GDM1 (cell line): ENCODE measurements around the gene MRGPRF.

ENCODE experiments used
- DNase-seq: peaks from one replicate; lab custom pipeline; 2025; lab: John Stamatoyannopoulos, UW

The MRGPRF gene

GRCh38 chr11:69050592-69051380 is 37.7 kb upstream of the MRGPRF start:
- DNase-seq = no peak

- DNase-seq = peak; percentile 37
Observed at GRCh38 chr11:69049490-69049867, 36.4 kb upstream of the MRGPRF start.

- peak; percentile 89 for DNase-seq
Observed at GRCh38 chr11:69048694-69049489, 35.8 kb upstream of the MRGPRF start, which contains the start of gene TPCN2. Gene TPCN2 (plus strand): TSS chr11:69048932. CDS start chr11:69048998, 66 bp downstream.

GRCh38 chr11:69048031-69048693 is 35.1 kb upstream of the MRGPRF start:
- DNase-seq = no peak

- DNase-seq = no peak
Observed at GRCh38 chr11:69044111-69045013, 31.3 kb upstream of the MRGPRF start.

- DNase-seq = no peak
Observed at GRCh38 chr11:69041516-69041915, 28.5 kb upstream of the MRGPRF start.

GRCh38 chr11:69040581-69041260 is 27.7 kb upstream of the MRGPRF start:
- no peak for DNase-seq

- no peak for DNase-seq
Observed at GRCh38 chr11:69040051-69040450, 27.0 kb upstream of the MRGPRF start.

- DNase-seq = no peak
Observed at GRCh38 chr11:69039501-69039900, 26.5 kb upstream of the MRGPRF start.

GRCh38 chr11:69037544-69037943 is 24.5 kb upstream of the MRGPRF start:
- DNase-seq = no peak

- DNase-seq = no peak
Observed at GRCh38 chr11:69037074-69037473, 24.0 kb upstream of the MRGPRF start.

GRCh38 chr11:69035946-69036340 is 22.9 kb upstream of the MRGPRF start:
- no peak for DNase-seq

GRCh38 chr11:69035150-69035945 is 22.3 kb upstream of the MRGPRF start:
- no peak for DNase-seq

GRCh38 chr11:69034123-69034867 is 21.2 kb upstream of the MRGPRF start:
- DNase-seq = no peak

GRCh38 chr11:69033431-69033830 is 20.4 kb upstream of the MRGPRF start:
- no peak for DNase-seq

GRCh38 chr11:69032833-69033232 is 19.8 kb upstream of the MRGPRF start:
- no peak for DNase-seq

- no peak for DNase-seq
Observed at GRCh38 chr11:69030301-69030700, 17.3 kb upstream of the MRGPRF start.

- no peak for DNase-seq
Observed at GRCh38 chr11:69027704-69028372, 14.8 kb upstream of the MRGPRF start.

- DNase-seq = no peak
Observed at GRCh38 chr11:69024509-69024908, 11.5 kb upstream of the MRGPRF start.
